WTC11 (cell line): ENCODE measurements around the gene STAG1.

ENCODE experiments used
- CREB1 ChIP-seq: sonication (generic); formaldehyde crosslinking; IDR thresholded peaks from 2 replicates; pipeline ENCODE4 v1.8.0; 2023; ENCODE audit warnings: mild to moderate bottlenecking, missing genetic modification reagents
- CREM ChIP-seq: sonication (generic); formaldehyde crosslinking; IDR thresholded peaks from 2 replicates; pipeline ENCODE4 v1.8.1; 2022; ENCODE audit warnings: mild to moderate bottlenecking, missing genetic modification reagents, moderate library complexity
- GRHL2 ChIP-seq: fragments of 250-450 bp; sonication (Bioruptor Pico); IDR thresholded peaks from 2 replicates; pipeline ENCODE4 v1.8.0; 2022; ENCODE audit warnings: mild to moderate bottlenecking, moderate library complexity; ENCODE audit not compliant: insufficient replicate concordance, severe bottlenecking
- NFYB ChIP-seq: sonication (generic); formaldehyde crosslinking; conservative IDR thresholded peaks from 2 replicates; pipeline ENCODE4 v1.8.0; 2022; ENCODE audit warnings: low read depth, missing genetic modification reagents
- SMAD3 ChIP-seq: sonication (generic); formaldehyde crosslinking; IDR thresholded peaks from 2 replicates; pipeline ENCODE4 v1.8.0; 2022; ENCODE audit warnings: missing genetic modification reagents, mild to moderate bottlenecking, borderline replicate concordance
- ZBTB21 ChIP-seq: sonication (generic); formaldehyde crosslinking; IDR thresholded peaks from 2 replicates; pipeline ENCODE4 v1.8.1; 2023; ENCODE audit warnings: mild to moderate bottlenecking, missing genetic modification reagents, borderline replicate concordance
- TF ChIP-seq, protein P1 (sequence below): fragments of 200-600 bp; IDR thresholded peaks from 2 replicates; pipeline ENCODE4 v1.8.0; 2022; ENCODE audit warnings: antibody characterized with exemption
- TF ChIP-seq, protein P2 (sequence below): fragments of 250-450 bp; sonication (Bioruptor Pico); conservative IDR thresholded peaks from 2 replicates; pipeline ENCODE4 v1.9.0; 2021; ENCODE audit warnings: mild to moderate bottlenecking
- TF ChIP-seq, protein P3 (sequence below): sonication (generic); formaldehyde crosslinking; IDR thresholded peaks from 2 replicates; pipeline ENCODE4 v1.8.1; 2023; ENCODE audit warnings: mild to moderate bottlenecking, missing genetic modification reagents, borderline replicate concordance
- TF ChIP-seq, protein P4 (sequence below): sonication (generic); formaldehyde crosslinking; IDR thresholded peaks from 2 replicates; pipeline ENCODE4 v1.8.0; 2022; ENCODE audit warnings: mild to moderate bottlenecking, missing genetic modification reagents
- TF ChIP-seq, protein P5 (sequence below): sonication (generic); formaldehyde crosslinking; IDR thresholded peaks from 2 replicates; pipeline ENCODE4 v1.8.1; 2022; ENCODE audit warnings: mild to moderate bottlenecking, moderate library complexity, missing genetic modification reagents

DNA sequence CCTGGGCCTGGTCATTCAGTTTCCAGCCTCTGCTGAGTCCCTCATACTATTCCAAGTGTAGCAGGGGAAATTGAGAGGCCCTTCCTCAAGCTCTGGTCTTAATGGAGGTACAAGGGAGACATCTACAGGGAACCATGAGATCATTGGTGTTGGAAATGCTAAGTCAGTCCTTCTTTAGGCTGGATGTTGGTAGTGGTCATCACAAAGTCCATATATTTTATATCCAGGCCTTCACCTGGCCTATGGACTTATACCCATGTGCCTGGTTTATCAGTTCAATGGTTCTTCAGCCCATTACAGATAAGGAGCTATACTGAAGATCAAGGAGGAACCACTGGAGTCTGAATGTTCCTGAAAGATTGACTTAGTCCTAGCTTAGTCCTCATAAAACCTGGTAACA is 135.0 kb downstream of the STAG1 start:
- TF ChIP-seq, protein P1, sequence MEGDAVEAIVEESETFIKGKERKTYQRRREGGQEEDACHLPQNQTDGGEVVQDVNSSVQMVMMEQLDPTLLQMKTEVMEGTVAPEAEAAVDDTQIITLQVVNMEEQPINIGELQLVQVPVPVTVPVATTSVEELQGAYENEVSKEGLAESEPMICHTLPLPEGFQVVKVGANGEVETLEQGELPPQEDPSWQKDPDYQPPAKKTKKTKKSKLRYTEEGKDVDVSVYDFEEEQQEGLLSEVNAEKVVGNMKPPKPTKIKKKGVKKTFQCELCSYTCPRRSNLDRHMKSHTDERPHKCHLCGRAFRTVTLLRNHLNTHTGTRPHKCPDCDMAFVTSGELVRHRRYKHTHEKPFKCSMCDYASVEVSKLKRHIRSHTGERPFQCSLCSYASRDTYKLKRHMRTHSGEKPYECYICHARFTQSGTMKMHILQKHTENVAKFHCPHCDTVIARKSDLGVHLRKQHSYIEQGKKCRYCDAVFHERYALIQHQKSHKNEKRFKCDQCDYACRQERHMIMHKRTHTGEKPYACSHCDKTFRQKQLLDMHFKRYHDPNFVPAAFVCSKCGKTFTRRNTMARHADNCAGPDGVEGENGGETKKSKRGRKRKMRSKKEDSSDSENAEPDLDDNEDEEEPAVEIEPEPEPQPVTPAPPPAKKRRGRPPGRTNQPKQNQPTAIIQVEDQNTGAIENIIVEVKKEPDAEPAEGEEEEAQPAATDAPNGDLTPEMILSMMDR = no peak
- TF ChIP-seq CREB1 (CRISPR knock-in tag) = no peak
- no peak for TF ChIP-seq SMAD3 (CRISPR knock-in tag)
- TF ChIP-seq GRHL2 = no peak
- no peak for TF ChIP-seq ZBTB21 (CRISPR knock-in tag)
- TF ChIP-seq NFYB (CRISPR knock-in tag) = no peak
- TF ChIP-seq, protein P2, sequence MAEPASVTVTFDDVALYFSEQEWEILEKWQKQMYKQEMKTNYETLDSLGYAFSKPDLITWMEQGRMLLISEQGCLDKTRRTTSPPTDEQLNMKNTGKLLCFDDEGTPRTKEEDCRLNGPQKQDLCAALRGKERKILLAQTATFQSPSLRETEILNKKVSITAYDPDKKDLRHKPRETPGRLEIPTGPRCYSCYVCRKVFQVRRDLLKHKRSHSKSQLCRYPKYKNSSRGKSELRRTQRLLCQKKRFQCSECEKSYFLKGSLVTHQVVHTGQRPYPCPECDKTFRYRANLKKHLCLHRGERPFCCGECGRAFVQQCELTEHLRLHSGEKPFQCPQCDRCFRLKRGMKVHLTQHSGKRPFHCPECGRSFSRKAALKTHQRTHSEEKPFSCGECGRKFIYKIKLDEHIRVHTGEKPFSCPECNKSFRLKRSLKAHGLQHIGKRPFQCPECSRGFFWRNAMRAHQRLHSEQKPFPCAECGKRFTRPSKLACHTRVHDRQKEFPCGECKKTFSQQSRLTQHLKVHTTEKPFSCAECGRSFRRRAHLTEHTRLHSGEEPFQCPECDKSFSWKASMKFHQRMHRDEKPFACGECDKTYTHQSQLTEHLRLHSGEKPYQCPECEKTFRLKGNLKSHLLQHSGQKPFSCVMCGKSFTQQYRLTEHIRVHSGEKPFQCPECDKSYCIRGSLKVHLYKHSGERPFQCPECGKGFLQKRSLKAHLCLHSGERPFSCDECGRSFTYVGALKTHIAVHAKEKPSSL (CRISPR knock-in tag) = no peak
- TF ChIP-seq, protein P3, sequence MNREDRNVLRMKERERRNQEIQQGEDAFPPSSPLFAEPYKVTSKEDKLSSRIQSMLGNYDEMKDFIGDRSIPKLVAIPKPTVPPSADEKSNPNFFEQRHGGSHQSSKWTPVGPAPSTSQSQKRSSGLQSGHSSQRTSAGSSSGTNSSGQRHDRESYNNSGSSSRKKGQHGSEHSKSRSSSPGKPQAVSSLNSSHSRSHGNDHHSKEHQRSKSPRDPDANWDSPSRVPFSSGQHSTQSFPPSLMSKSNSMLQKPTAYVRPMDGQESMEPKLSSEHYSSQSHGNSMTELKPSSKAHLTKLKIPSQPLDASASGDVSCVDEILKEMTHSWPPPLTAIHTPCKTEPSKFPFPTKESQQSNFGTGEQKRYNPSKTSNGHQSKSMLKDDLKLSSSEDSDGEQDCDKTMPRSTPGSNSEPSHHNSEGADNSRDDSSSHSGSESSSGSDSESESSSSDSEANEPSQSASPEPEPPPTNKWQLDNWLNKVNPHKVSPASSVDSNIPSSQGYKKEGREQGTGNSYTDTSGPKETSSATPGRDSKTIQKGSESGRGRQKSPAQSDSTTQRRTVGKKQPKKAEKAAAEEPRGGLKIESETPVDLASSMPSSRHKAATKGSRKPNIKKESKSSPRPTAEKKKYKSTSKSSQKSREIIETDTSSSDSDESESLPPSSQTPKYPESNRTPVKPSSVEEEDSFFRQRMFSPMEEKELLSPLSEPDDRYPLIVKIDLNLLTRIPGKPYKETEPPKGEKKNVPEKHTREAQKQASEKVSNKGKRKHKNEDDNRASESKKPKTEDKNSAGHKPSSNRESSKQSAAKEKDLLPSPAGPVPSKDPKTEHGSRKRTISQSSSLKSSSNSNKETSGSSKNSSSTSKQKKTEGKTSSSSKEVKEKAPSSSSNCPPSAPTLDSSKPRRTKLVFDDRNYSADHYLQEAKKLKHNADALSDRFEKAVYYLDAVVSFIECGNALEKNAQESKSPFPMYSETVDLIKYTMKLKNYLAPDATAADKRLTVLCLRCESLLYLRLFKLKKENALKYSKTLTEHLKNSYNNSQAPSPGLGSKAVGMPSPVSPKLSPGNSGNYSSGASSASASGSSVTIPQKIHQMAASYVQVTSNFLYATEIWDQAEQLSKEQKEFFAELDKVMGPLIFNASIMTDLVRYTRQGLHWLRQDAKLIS = no peak
- TF ChIP-seq, protein P4, sequence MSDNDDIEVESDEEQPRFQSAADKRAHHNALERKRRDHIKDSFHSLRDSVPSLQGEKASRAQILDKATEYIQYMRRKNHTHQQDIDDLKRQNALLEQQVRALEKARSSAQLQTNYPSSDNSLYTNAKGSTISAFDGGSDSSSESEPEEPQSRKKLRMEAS = no peak
- no peak for TF ChIP-seq CREM
- TF ChIP-seq, protein P5, sequence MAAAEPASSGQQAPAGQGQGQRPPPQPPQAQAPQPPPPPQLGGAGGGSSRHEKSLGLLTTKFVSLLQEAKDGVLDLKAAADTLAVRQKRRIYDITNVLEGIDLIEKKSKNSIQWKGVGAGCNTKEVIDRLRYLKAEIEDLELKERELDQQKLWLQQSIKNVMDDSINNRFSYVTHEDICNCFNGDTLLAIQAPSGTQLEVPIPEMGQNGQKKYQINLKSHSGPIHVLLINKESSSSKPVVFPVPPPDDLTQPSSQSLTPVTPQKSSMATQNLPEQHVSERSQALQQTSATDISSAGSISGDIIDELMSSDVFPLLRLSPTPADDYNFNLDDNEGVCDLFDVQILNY = no peak
